Measurements from ENCODE around the gene MASTL. TPM values are rescaled to one million over a fixed set of nuclear protein-coding genes. Genes with fewer than 3 reads are reported as not detected.

Gene MASTL
- total RNA-seq, 5 donors from 2014 or later (not counting 1 experiment from before 2014, with no cell fraction given) = 4.2 to 21.2 (median 10.4) TPM

GRCh38 chr10:27192284-27192683 is 37.1 kb downstream of the MASTL start:
- Histone ChIP-seq H3K36me3 (ENCODE audit: control insufficient read depth in 2 of 2, extremely low read depth in 1 of 2, insufficient read depth in 1 of 2, low read length in 1 of 2) (peaks cover 0 to 15% of the 10 kb centered on the region in 2 donors), H3K9me3 (no peaks in the 10 kb centered on the region), H3K27me3 (replicated peaks in 1 of 2; ENCODE audit: control insufficient read depth in 2 of 2, extremely low read depth in 1 of 2, insufficient read depth in 2 of 2, low read length in 1 of 2) (no peaks in the 10 kb centered on the region), H3K4me3 (ENCODE audit: control insufficient read depth in 1 of 2, extremely low read depth in 1 of 2, low read length in 1 of 2) (no peak overlapping the region), H3K4me1 (ENCODE audit: control insufficient read depth in 1 of 2, extremely low read depth in 1 of 2, insufficient read depth in 2 of 2, low read length in 2 of 2) (no peaks in the 10 kb centered on the region), H3K27ac (ENCODE audit: low read length) (no peak overlapping the region)
- Mint-ChIP-seq H3K27ac (no peak overlapping the region), H3K9me3 (no peaks in the 10 kb centered on the region), H3K36me3 (peaks cover 4% of the 10 kb centered on the region), H3K4me1 (no peaks in the 10 kb centered on the region), H3K4me3 (no peak overlapping the region), H3K27me3 (no peaks in the 10 kb centered on the region)
- ChIA-PET POLR2A (no interaction called here), CTCF (no interaction called here)
- ATAC-seq (replicated peaks in 1 of 4) (no peak), DNase-seq (no peak)
- WGBS (ENCODE audit: insufficient coverage) = no CpG with 5 or more reads among the region's 3 CpGs

- H3K27ac ChIP-seq (ENCODE audit: low read length) = no peak overlapping the region
- H3K36me3 ChIP-seq (ENCODE audit: control insufficient read depth in 2 of 2, extremely low read depth in 1 of 2, insufficient read depth in 1 of 2, low read length in 1 of 2) = peaks cover 0 to 45% of the 10 kb centered on the region in 2 donors
- DNase-seq = no peak
- Mint-ChIP-seq H3K27me3 (no peaks in the 10 kb centered on the region), H3K9me3 (no peaks in the 10 kb centered on the region), H3K4me3 (no peak overlapping the region), H3K4me1 (no peaks in the 10 kb centered on the region), H3K36me3 (peaks cover 25% of the 10 kb centered on the region), H3K27ac (no peak overlapping the region)
- H3K9me3 ChIP-seq = no peaks in the 10 kb centered on the region
- H3K4me3 ChIP-seq (ENCODE audit: control insufficient read depth in 1 of 2, extremely low read depth in 1 of 2, low read length in 1 of 2) = no peak overlapping the region
- H3K4me1 ChIP-seq (ENCODE audit: control insufficient read depth in 1 of 2, extremely low read depth in 1 of 2, insufficient read depth in 2 of 2, low read length in 2 of 2) = no peaks in the 10 kb centered on the region
- no peak for ATAC-seq (replicated peaks in 1 of 4)
- WGBS (ENCODE audit: insufficient coverage) = no CpG with 5 or more reads among the region's 2 CpGs
- no peaks in the 10 kb centered on the region for H3K27me3 ChIP-seq (replicated peaks in 1 of 2; ENCODE audit: control insufficient read depth in 2 of 2, extremely low read depth in 1 of 2, insufficient read depth in 2 of 2, low read length in 1 of 2)
- POLR2A ChIA-PET = no interaction called here
- CTCF ChIA-PET = interaction anchor here in 1 of 2 donors (0.6 kb wide), 1 partner anchor 45 kb away, joined by 3 read pairs; no protein-coding TSS in a partner anchor
Observed at GRCh38 chr10:27197980-27198620, 42.9 kb downstream of the MASTL start.

- no peaks in the 10 kb centered on the region for H3K9me3 ChIP-seq
- H3K9me3 Mint-ChIP-seq = no peaks in the 10 kb centered on the region
- ChIA-PET CTCF (no interaction called here), POLR2A (no interaction called here)
- no peak overlapping the region for H3K4me3 Mint-ChIP-seq
- no peak overlapping the region for H3K27ac ChIP-seq (ENCODE audit: low read length)
- H3K4me1 ChIP-seq (ENCODE audit: control insufficient read depth in 1 of 2, extremely low read depth in 1 of 2, insufficient read depth in 2 of 2, low read length in 2 of 2) = no peaks in the 10 kb centered on the region
- 88% methylated on average over 1 of the region's 5 CpGs for whole genome bisulfite sequencing (ENCODE audit: insufficient coverage)
- H3K4me3 ChIP-seq (ENCODE audit: control insufficient read depth in 1 of 2, extremely low read depth in 1 of 2, low read length in 1 of 2) = no peak overlapping the region
- no peak for ATAC-seq (replicated peaks in 1 of 4)
- H3K27me3 Mint-ChIP-seq = no peaks in the 10 kb centered on the region
- no peaks in the 10 kb centered on the region for H3K27me3 ChIP-seq (replicated peaks in 1 of 2; ENCODE audit: control insufficient read depth in 2 of 2, extremely low read depth in 1 of 2, insufficient read depth in 2 of 2, low read length in 1 of 2)
- peaks cover 7 to 69% of the 10 kb centered on the region in 2 donors for H3K36me3 ChIP-seq (ENCODE audit: control insufficient read depth in 2 of 2, extremely low read depth in 1 of 2, insufficient read depth in 1 of 2, low read length in 1 of 2)
- H3K4me1 Mint-ChIP-seq = no peaks in the 10 kb centered on the region
- no peak for DNase-seq
- peaks cover 28% of the 10 kb centered on the region for H3K36me3 Mint-ChIP-seq
- H3K27ac Mint-ChIP-seq = no peak overlapping the region
Observed at GRCh38 chr10:27203806-27204205, 48.7 kb downstream of the MASTL start.

DNA sequence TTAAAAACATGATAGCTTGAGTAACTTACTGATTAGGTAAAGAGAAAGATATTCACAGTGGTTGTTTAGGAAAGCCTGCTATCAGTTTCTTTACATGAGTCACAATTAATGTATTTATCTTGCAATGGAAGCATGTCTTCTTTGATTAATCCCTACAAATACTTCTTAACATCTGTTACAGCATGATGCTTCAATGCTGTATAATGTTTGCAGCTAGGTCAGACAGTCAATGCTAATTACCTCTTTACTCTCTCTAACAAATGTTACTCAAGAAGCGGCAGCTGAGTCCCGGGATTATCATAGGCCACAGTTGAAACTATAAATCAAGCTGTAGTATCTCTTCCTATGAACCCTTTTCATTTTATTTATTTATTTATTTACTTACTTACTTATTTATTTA is 52.2 kb downstream of the MASTL start:
- no peak overlapping the region for H3K27ac Mint-ChIP-seq
- POLR2A ChIA-PET = interaction anchor here in 1 of 2 donors (0.6 kb wide), 1 partner anchor 19 kb away, joined by 3 read pairs; no protein-coding TSS in a partner anchor
- peaks cover 7 to 82% of the 10 kb centered on the region in 2 donors for H3K36me3 ChIP-seq (ENCODE audit: control insufficient read depth in 2 of 2, extremely low read depth in 1 of 2, insufficient read depth in 1 of 2, low read length in 1 of 2)
- H3K36me3 Mint-ChIP-seq = peaks cover 41% of the 10 kb centered on the region
- CTCF ChIA-PET = interaction anchor here in 1 of 2 donors (0.6 kb wide), 1 partner anchor 50 kb away, joined by 4 read pairs; no protein-coding TSS in a partner anchor
- no peaks in the 10 kb centered on the region for H3K27me3 ChIP-seq (replicated peaks in 1 of 2; ENCODE audit: control insufficient read depth in 2 of 2, extremely low read depth in 1 of 2, insufficient read depth in 2 of 2, low read length in 1 of 2)
- no peaks in the 10 kb centered on the region for H3K9me3 ChIP-seq
- no peak overlapping the region for H3K4me3 Mint-ChIP-seq
- no peak overlapping the region for H3K27ac ChIP-seq (ENCODE audit: low read length)
- no peak for ATAC-seq (replicated peaks in 1 of 4)
- no peak for DNase-seq
- H3K27me3 Mint-ChIP-seq = no peaks in the 10 kb centered on the region
- no peaks in the 10 kb centered on the region for H3K4me1 Mint-ChIP-seq
- H3K4me3 ChIP-seq (ENCODE audit: control insufficient read depth in 1 of 2, extremely low read depth in 1 of 2, low read length in 1 of 2) = no peak overlapping the region
- no peaks in the 10 kb centered on the region for H3K4me1 ChIP-seq (ENCODE audit: control insufficient read depth in 1 of 2, extremely low read depth in 1 of 2, insufficient read depth in 2 of 2, low read length in 2 of 2)
- no CpG with 5 or more reads among the region's 2 CpGs for WGBS (ENCODE audit: insufficient coverage)
- H3K9me3 Mint-ChIP-seq = no peaks in the 10 kb centered on the region

DNA sequence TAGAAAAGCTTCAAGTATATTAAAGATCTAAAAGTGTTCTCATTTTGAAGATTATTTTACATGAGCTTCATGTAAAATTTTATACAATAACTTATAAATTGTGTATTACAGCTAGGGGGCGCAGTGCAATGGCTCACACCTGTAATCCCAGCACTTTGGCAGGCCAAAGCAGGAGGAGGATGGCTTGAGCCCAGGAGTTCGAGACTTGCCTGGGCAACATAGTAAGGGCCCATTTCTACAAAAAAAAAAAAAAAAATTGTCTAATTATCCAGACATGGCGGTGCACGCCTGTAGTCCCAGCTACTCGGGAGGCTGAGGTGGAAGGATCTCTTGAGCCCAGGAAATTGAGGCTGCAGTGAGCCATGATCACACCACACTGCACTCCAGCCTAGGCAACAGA is 68.8 kb downstream of the MASTL start:
- Histone ChIP-seq H3K27me3 (replicated peaks in 1 of 2; ENCODE audit: control insufficient read depth in 2 of 2, extremely low read depth in 1 of 2, insufficient read depth in 2 of 2, low read length in 1 of 2) (no peaks in the 10 kb centered on the region), H3K27ac (ENCODE audit: low read length) (no peak overlapping the region), H3K9me3 (no peaks in the 10 kb centered on the region), H3K4me3 (ENCODE audit: control insufficient read depth in 1 of 2, extremely low read depth in 1 of 2, low read length in 1 of 2) (no peak overlapping the region), H3K36me3 (ENCODE audit: control insufficient read depth in 2 of 2, extremely low read depth in 1 of 2, insufficient read depth in 1 of 2, low read length in 1 of 2) (peaks cover 0 to 54% of the 10 kb centered on the region in 2 donors), H3K4me1 (ENCODE audit: control insufficient read depth in 1 of 2, extremely low read depth in 1 of 2, insufficient read depth in 2 of 2, low read length in 2 of 2) (peaks cover 0 to 27% of the 10 kb centered on the region in 2 experiments)
- Mint-ChIP-seq H3K36me3 (peaks cover 18% of the 10 kb centered on the region), H3K27me3 (no peaks in the 10 kb centered on the region), H3K4me3 (peak overlapping the region in 1 of 3 donors; percentile 13), H3K9me3 (no peaks in the 10 kb centered on the region), H3K4me1 (peaks cover 13 to 23% (median 20%) of the 10 kb centered on the region in 3 donors), H3K27ac (peak overlapping the region; percentile 61 to 73)
- ChIA-PET POLR2A (interaction anchor here (0.6 to 1.0 kb wide), 3 partner anchors 10 to 137 kb away, joined by 3 to 8 read pairs (median 4); no protein-coding TSS in a partner anchor), CTCF (interaction anchor here (0.6 to 2.8 kb wide), 36 partner anchors 9 to 1131 kb away, joined by 3 to 28 read pairs (median 4); partner anchors contain the start of gene YME1L1 (in 1 of the 2))
- ATAC-seq (replicated peaks in 1 of 4) (peak in 3 of 4 experiments; percentile 52 to 65 (median 64)), DNase-seq (peak in 24 of 35 experiments; percentile 4 to 77 (median 26))
- no CpG with 5 or more reads among the region's 5 CpGs for WGBS (ENCODE audit: insufficient coverage)

DNA sequence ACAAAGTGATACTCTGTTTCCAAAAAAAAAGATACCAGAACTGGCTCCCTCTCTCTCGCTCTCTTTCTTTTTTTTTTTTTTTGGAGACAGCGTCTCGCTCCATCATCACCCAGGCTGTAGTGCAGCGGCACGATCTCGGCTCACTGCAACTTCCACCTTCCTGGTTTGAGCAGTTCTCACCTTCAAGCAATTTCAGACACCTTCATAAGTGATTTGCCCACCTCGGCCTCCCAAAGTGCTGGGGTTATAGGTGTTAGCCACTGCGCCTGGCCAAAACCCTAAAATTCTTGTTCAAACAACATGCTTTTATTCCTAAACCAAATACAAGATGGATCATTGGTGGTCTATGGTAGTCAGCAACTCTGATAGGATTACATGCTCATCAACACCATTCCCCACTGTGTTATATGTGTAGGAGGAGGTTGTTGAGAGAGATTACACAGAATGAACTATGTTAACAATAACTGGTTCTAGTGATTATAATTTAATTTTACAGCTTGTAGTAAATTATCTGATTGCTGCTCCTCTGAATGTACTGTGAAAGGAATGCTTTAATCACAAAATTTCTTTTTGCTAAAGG is 69.9 kb downstream of the MASTL start:
- ATAC-seq (replicated peaks in 1 of 4) (peak in 2 of 4 experiments; percentile 28 to 59), DNase-seq (peak in 24 of 35 experiments; percentile 9 to 58 (median 31))
- H3K9me3 Mint-ChIP-seq = no peaks in the 10 kb centered on the region
- peaks cover 13 to 23% (median 20%) of the 10 kb centered on the region in 3 donors for H3K4me1 Mint-ChIP-seq
- Histone ChIP-seq H3K36me3 (ENCODE audit: control insufficient read depth in 2 of 2, extremely low read depth in 1 of 2, insufficient read depth in 1 of 2, low read length in 1 of 2) (peaks cover 0 to 48% of the 10 kb centered on the region in 2 donors), H3K27me3 (replicated peaks in 1 of 2; ENCODE audit: control insufficient read depth in 2 of 2, extremely low read depth in 1 of 2, insufficient read depth in 2 of 2, low read length in 1 of 2) (no peaks in the 10 kb centered on the region), H3K4me1 (ENCODE audit: control insufficient read depth in 1 of 2, extremely low read depth in 1 of 2, insufficient read depth in 2 of 2, low read length in 2 of 2) (peaks cover 0 to 27% of the 10 kb centered on the region in 2 experiments), H3K27ac (ENCODE audit: low read length) (peak overlapping the region; percentile 47), H3K9me3 (no peaks in the 10 kb centered on the region), H3K4me3 (ENCODE audit: control insufficient read depth in 1 of 2, extremely low read depth in 1 of 2, low read length in 1 of 2) (peak overlapping the region in 1 of 2 donors; percentile 12)
- H3K36me3 Mint-ChIP-seq = peaks cover 11% of the 10 kb centered on the region
- no peaks in the 10 kb centered on the region for H3K27me3 Mint-ChIP-seq
- H3K27ac Mint-ChIP-seq = peak overlapping the region in 1 of 2 donors; percentile 70
- peak overlapping the region in 1 of 3 donors; percentile 45 for H3K4me3 Mint-ChIP-seq
- ChIA-PET POLR2A (interaction anchor here in 1 of 2 donors (1.0 kb wide), 1 partner anchor 18 kb away, joined by 3 read pairs; no protein-coding TSS in a partner anchor), CTCF (interaction anchor here in 1 of 2 donors (1.7 to 1.9 kb wide), 2 partner anchors 17 to 135 kb away, joined by 21 to 28 read pairs; no protein-coding TSS in a partner anchor)
- whole genome bisulfite sequencing (ENCODE audit: insufficient coverage) = 12% methylated on average over 3 of the region's 8 CpGs
